H9 (cell line): Measurements from ENCODE around the gene MAP2K1. TPM values are rescaled to one million over a fixed set of nuclear protein-coding genes. Genes with fewer than 3 reads are reported as not detected.

Experiments
- DNase-seq: peaks from one replicate; pipeline ENCODE4 v3.0.0-alpha.2; 2017
- H2AFZ ChIP-seq: one replicate; pipeline ENCODE4 v1.6.1; 2013; ENCODE audit warnings: mild to moderate bottlenecking, low read length, control low read depth, moderate library complexity
- H2AK5ac ChIP-seq: 2 replicates; pipeline ENCODE4 v1.6.1; 2013; ENCODE audit warnings: low read length, control low read depth, mixed read lengths; ENCODE audit not compliant: insufficient read length
- H2BK120ac ChIP-seq: one replicate; pipeline ENCODE4 v1.6.1; 2013; ENCODE audit warnings: low read depth, mild to moderate bottlenecking, low read length, control low read depth, inconsistent platforms; ENCODE audit not compliant: poor library complexity, severe bottlenecking
- H2BK12ac ChIP-seq: 2 replicates; pipeline ENCODE4 v1.6.1; 2013; ENCODE audit warnings: low read length, control low read depth, mixed read lengths, low read depth; ENCODE audit not compliant: insufficient read length
- H2BK15ac ChIP-seq: 2 replicates; pipeline ENCODE4 v1.6.1; 2013; ENCODE audit warnings: low read depth, low read length, control low read depth
- H2BK20ac ChIP-seq: one replicate; pipeline ENCODE4 v1.6.1; 2013; ENCODE audit warnings: low read depth, mild to moderate bottlenecking, low read length, control low read depth, inconsistent platforms; ENCODE audit not compliant: poor library complexity, severe bottlenecking
- H2BK5ac ChIP-seq: 2 replicates; pipeline ENCODE4 v1.6.1; 2013; ENCODE audit warnings: low read length, control low read depth, mixed read lengths; ENCODE audit not compliant: insufficient read length
- H3K14ac ChIP-seq: 2 replicates; pipeline ENCODE4 v1.6.1; 2013; ENCODE audit warnings: low read length, control low read depth; ENCODE audit not compliant: insufficient read depth
- H3K18ac ChIP-seq: 2 replicates; pipeline ENCODE4 v1.6.1; 2013; ENCODE audit warnings: low read depth, mild to moderate bottlenecking, mixed read lengths, low read length, control low read depth; ENCODE audit not compliant: insufficient read length
- H3K23ac ChIP-seq: 2 replicates; pipeline ENCODE4 v1.6.1; 2013; ENCODE audit warnings: low read length, control low read depth, mixed read lengths, low read depth; ENCODE audit not compliant: insufficient read length
- H3K23me2 ChIP-seq: 2 replicates; pipeline ENCODE4 v1.6.1; 2013; ENCODE audit warnings: low read depth, mild to moderate bottlenecking, mixed read lengths, low read length, control low read depth; ENCODE audit not compliant: insufficient read length, poor library complexity, severe bottlenecking
- H3K27ac ChIP-seq: 2 replicates; pipeline ENCODE4 v1.5.1; 2013; ENCODE audit warnings: low read length, control low read depth, mixed read lengths, low read depth; ENCODE audit not compliant: insufficient read length
- H3K27me3 ChIP-seq: 2 replicates; pipeline ENCODE4 v1.6.1; 2013; ENCODE audit warnings: low read length, control low read depth, inconsistent platforms; ENCODE audit not compliant: insufficient read depth
- H3K4ac ChIP-seq: 2 replicates; pipeline ENCODE4 v1.6.1; 2013; ENCODE audit warnings: low read depth, mild to moderate bottlenecking, control low read depth, inconsistent platforms, low read length, moderate library complexity
- H3K4me1 ChIP-seq: 2 replicates; pipeline ENCODE4 v1.6.1; 2013; ENCODE audit warnings: low read length, control low read depth, inconsistent platforms; ENCODE audit not compliant: insufficient read depth
- H3K4me2 ChIP-seq: 2 replicates; pipeline ENCODE4 v1.6.1; 2013; ENCODE audit warnings: low read length, control low read depth, mixed read lengths; ENCODE audit not compliant: insufficient read length, insufficient read depth
- H3K56ac ChIP-seq: 2 replicates; pipeline ENCODE4 v1.6.1; 2013; ENCODE audit warnings: low read depth, mild to moderate bottlenecking, mixed read lengths, low read length, control low read depth; ENCODE audit not compliant: insufficient read length
- H3K79me1 ChIP-seq: 2 replicates; pipeline ENCODE4 v1.6.1; 2013; ENCODE audit warnings: low read depth, mild to moderate bottlenecking, moderate library complexity, low read length, control low read depth, inconsistent platforms; ENCODE audit not compliant: insufficient read depth, poor library complexity, severe bottlenecking
- H3K79me2 ChIP-seq: 2 replicates; pipeline ENCODE4 v1.6.1; 2013; ENCODE audit warnings: low read length, control low read depth, inconsistent platforms; ENCODE audit not compliant: insufficient read depth
- H3K9ac ChIP-seq: 2 replicates; pipeline ENCODE4 v1.6.1; 2013; ENCODE audit warnings: low read length, control low read depth, mixed read lengths; ENCODE audit not compliant: insufficient read length; ENCODE audit errors: extremely low read depth
- H3K9me3 ChIP-seq: one replicate; pipeline ENCODE4 v1.6.1; 2013; ENCODE audit warnings: low read depth, low read length, inconsistent platforms; ENCODE audit not compliant: control insufficient read depth
- H3T11ph ChIP-seq: one replicate; pipeline ENCODE4 v1.6.1; 2013; ENCODE audit warnings: mild to moderate bottlenecking, low read length, control low read depth, inconsistent platforms
- H4K20me1 ChIP-seq: one replicate; pipeline ENCODE4 v1.6.1; 2013; ENCODE audit not compliant: control insufficient read depth, insufficient read length, insufficient read depth
- H4K5ac ChIP-seq: 2 replicates; pipeline ENCODE4 v1.6.1; 2013; ENCODE audit warnings: low read depth, mild to moderate bottlenecking, mixed read lengths, low read length, control low read depth; ENCODE audit not compliant: insufficient read length
- H4K8ac ChIP-seq: replicated peaks from 2 replicates; pipeline ENCODE4 v1.6.1; 2013; ENCODE audit warnings: low read length, control low read depth, mixed read lengths, low read depth; ENCODE audit not compliant: insufficient read length
- H4K91ac ChIP-seq: 2 replicates; pipeline ENCODE4 v1.6.1; 2013; ENCODE audit warnings: low read depth, mild to moderate bottlenecking, moderate library complexity, mixed read lengths, low read length, control low read depth; ENCODE audit not compliant: insufficient read length
- H3K27ac Mint-ChIP-seq, 3 experiments: 2 replicates in 2 of 3; 3 replicates in 1 of 3; pipeline ENCODE4 v1.8.0; 2020 to 2021; ENCODE audit warnings: mixed read lengths in 3 of 3, mild to moderate bottlenecking in 1 of 3, moderate library complexity in 1 of 3
- H3K27me3 Mint-ChIP-seq: 2 replicates; pipeline ENCODE4 v1.8.0; 2021; ENCODE audit warnings: low read depth, mild to moderate bottlenecking, moderate library complexity, mixed read lengths
- H3K36me3 Mint-ChIP-seq, 3 experiments: 2 replicates in 2 of 3; 3 replicates in 1 of 3; pipeline ENCODE4 v1.8.0; 2020 to 2021; ENCODE audit warnings: low read depth in 3 of 3, mixed read lengths in 3 of 3; ENCODE audit not compliant: insufficient read depth in 1 of 3
- H3K4me1 Mint-ChIP-seq, 2 experiments: 2 replicates each; pipeline ENCODE4 v1.8.0; 2020; ENCODE audit warnings: mixed read lengths in 2 of 2
- H3K4me3 Mint-ChIP-seq, 2 experiments: 2 replicates in 1 of 2; 3 replicates in 1 of 2; pipeline ENCODE4 v1.8.0; 2020 to 2021; ENCODE audit warnings: mild to moderate bottlenecking in 2 of 2, mixed read lengths in 2 of 2, moderate library complexity in 1 of 2
- H3K9me3 Mint-ChIP-seq, 2 experiments: 2 replicates in 1 of 2; 3 replicates in 1 of 2; pipeline ENCODE4 v1.8.0; 2020; ENCODE audit warnings: mild to moderate bottlenecking in 2 of 2, mixed read lengths in 2 of 2, moderate library complexity in 1 of 2
- WGBS: extraction: QIAGEN DNeasy Blood & Tissue Kit; methylation state at CpG from one replicate; pipeline ENCODE4 v1.1.7; 2013; ENCODE audit warnings: missing lambda C conversion rate, low lambda C conversion rate, mixed read lengths; ENCODE audit not compliant: insufficient read length; ENCODE audit errors: extremely low coverage; 5-methylcytosine and 5-hydroxymethylcytosine counted together
- total RNA-seq: library from RNA; stranded (reverse); gene quantifications from 2 replicates; pipeline ENCODE4 v1.2.1, GENCODE V29; 2021
- TF ChIP-seq, protein P1 (sequence below): fragments of 200-600 bp; sonication (generic); conservative IDR thresholded peaks from 3 replicates; pipeline ENCODE4 v1.8.0; 2021; ENCODE audit warnings: antibody characterized with exemption, mild to moderate bottlenecking

The MAP2K1 gene
- total RNA-seq, 1 experiment from 2014 or later: 50.8 TPM

DNA sequence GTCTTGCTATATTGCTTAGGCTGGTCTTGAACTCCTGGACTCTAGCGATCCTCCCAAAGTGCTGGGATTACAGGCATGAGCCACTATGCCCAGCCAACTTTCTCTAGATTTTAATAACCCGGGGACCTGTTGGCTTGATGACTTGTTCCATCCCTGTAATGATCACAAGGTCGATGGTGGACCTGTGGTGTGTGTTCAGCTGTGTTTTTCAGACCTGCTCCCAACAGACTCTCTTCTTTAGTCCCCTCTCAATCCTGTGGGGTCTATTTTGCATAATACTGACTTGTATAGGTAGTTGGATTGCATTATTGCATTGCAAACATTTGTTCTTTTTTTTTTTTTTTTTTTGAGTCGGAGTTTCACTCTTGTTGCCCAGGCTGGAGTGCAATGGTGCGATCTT is 1.9 kb downstream of the MAP2K1 start:
- H2AFZ ChIP-seq: no peak overlapping the region
- no peak overlapping the region for H3K9ac ChIP-seq
- no peaks in the 10 kb centered on the region for H3K4me1 ChIP-seq
- H3K9me3 ChIP-seq: no peaks in the 10 kb centered on the region
- H3K4ac ChIP-seq: no peak overlapping the region
- H2BK5ac ChIP-seq: no peak overlapping the region
- H3K18ac ChIP-seq: no peak overlapping the region
- H3K56ac ChIP-seq: no peak overlapping the region
- H2BK12ac ChIP-seq: no peak overlapping the region
- peaks cover 28 to 36% of the 10 kb centered on the region in 2 experiments for H3K4me1 Mint-ChIP-seq
- no peaks in the 10 kb centered on the region for H3K79me1 ChIP-seq
- no peak overlapping the region for H2BK15ac ChIP-seq
- H3K14ac ChIP-seq: no peak overlapping the region
- no peaks in the 10 kb centered on the region for H4K20me1 ChIP-seq
- no peak overlapping the region for H3K27ac ChIP-seq
- no peak overlapping the region for H2BK20ac ChIP-seq
- no peaks in the 10 kb centered on the region for H3K27me3 ChIP-seq
- no peak for DNase-seq
- peaks cover 34% of the 10 kb centered on the region; the same call in 1 of the 2 replicates for H3K79me2 ChIP-seq
- peak overlapping the region; percentile 83 to 94 for H3K4me3 Mint-ChIP-seq
- no CpG with 5 or more reads among the region's 5 CpGs for WGBS
- H3K23me2 ChIP-seq: peaks cover 10% of the 10 kb centered on the region
- H2AK5ac ChIP-seq: no peak overlapping the region
- no peak overlapping the region for H4K8ac ChIP-seq
- no peak overlapping the region for H4K5ac ChIP-seq
- H3K27me3 Mint-ChIP-seq: no peaks in the 10 kb centered on the region
- H3K23ac ChIP-seq: no peak overlapping the region
- no peak overlapping the region for H2BK120ac ChIP-seq
- no peaks in the 10 kb centered on the region; a peak in 1 of 5 replicates for H3K9me3 Mint-ChIP-seq
- H3K4me2 ChIP-seq: peak overlapping the region; percentile 99
- H3K27ac Mint-ChIP-seq: no peak overlapping the region
- H4K91ac ChIP-seq: no peak overlapping the region
- TF ChIP-seq, protein P1, sequence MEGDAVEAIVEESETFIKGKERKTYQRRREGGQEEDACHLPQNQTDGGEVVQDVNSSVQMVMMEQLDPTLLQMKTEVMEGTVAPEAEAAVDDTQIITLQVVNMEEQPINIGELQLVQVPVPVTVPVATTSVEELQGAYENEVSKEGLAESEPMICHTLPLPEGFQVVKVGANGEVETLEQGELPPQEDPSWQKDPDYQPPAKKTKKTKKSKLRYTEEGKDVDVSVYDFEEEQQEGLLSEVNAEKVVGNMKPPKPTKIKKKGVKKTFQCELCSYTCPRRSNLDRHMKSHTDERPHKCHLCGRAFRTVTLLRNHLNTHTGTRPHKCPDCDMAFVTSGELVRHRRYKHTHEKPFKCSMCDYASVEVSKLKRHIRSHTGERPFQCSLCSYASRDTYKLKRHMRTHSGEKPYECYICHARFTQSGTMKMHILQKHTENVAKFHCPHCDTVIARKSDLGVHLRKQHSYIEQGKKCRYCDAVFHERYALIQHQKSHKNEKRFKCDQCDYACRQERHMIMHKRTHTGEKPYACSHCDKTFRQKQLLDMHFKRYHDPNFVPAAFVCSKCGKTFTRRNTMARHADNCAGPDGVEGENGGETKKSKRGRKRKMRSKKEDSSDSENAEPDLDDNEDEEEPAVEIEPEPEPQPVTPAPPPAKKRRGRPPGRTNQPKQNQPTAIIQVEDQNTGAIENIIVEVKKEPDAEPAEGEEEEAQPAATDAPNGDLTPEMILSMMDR: no peak
- H3T11ph ChIP-seq: no peak overlapping the region
- peaks cover 9 to 12% (median 10%) of the 10 kb centered on the region in 3 experiments; a peak in 6 of 7 replicates for H3K36me3 Mint-ChIP-seq
